IPS-NIHi7 (cell line): ENCODE data around the gene ST7.

Source experiments
- DNase-seq: peaks from one replicate; pipeline ENCODE4 v3.0.0; 2012; ENCODE audit warnings: mixed read lengths; ENCODE audit errors: extremely low spot score

ST7 gene

GRCh38 chr7:117065571-117066150, 112.4 kb downstream of the ST7 start:
- DNase-seq = no peak

GRCh38 chr7:117066668-117067067, 113.4 kb downstream of the ST7 start:
- DNase-seq = no peak

- DNase-seq = no peak
Observed at GRCh38 chr7:117067340-117067739, 114.0 kb downstream of the ST7 start.

- DNase-seq = no peak
Observed at GRCh38 chr7:117068511-117069145, 115.3 kb downstream of the ST7 start.

GRCh38 chr7:117069379-117069778, 116.1 kb downstream of the ST7 start:
- DNase-seq = no peak

GRCh38 chr7:117071551-117071950, 118.2 kb downstream of the ST7 start:
- DNase-seq = no peak

- no peak for DNase-seq
Observed at GRCh38 chr7:117072620-117073118, 119.4 kb downstream of the ST7 start.

- DNase-seq = no peak
Observed at GRCh38 chr7:117074378-117074777, 121.1 kb downstream of the ST7 start.

GRCh38 chr7:117075934-117076333, 122.6 kb downstream of the ST7 start:
- no peak for DNase-seq

GRCh38 chr7:117076426-117076943, 123.2 kb downstream of the ST7 start:
- no peak for DNase-seq

- no peak for DNase-seq
Observed at GRCh38 chr7:117077658-117078057, 124.4 kb downstream of the ST7 start.

GRCh38 chr7:117082647-117083046, 129.3 kb downstream of the ST7 start:
- no peak for DNase-seq

- no peak for DNase-seq
Observed at GRCh38 chr7:117083648-117084047, 130.3 kb downstream of the ST7 start.

- DNase-seq = no peak
Observed at GRCh38 chr7:117084286-117084685, 131.0 kb downstream of the ST7 start.

- no peak for DNase-seq
Observed at GRCh38 chr7:117085275-117085674, 132.0 kb downstream of the ST7 start.

- no peak for DNase-seq
Observed at GRCh38 chr7:117085769-117086463, 132.6 kb downstream of the ST7 start.

GRCh38 chr7:117086788-117087187, 133.5 kb downstream of the ST7 start:
- DNase-seq = no peak

GRCh38 chr7:117087639-117088396, 134.5 kb downstream of the ST7 start:
- no peak for DNase-seq

- DNase-seq = no peak
Observed at GRCh38 chr7:117088623-117089194, 135.4 kb downstream of the ST7 start.

GRCh38 chr7:117090791-117091190, 137.5 kb downstream of the ST7 start:
- no peak for DNase-seq

GRCh38 chr7:117091721-117092120, 138.4 kb downstream of the ST7 start:
- DNase-seq = no peak

GRCh38 chr7:117092785-117093184, 139.5 kb downstream of the ST7 start:
- DNase-seq = no peak
